ENCODE results near the gene SMYD1.

The SMYD1 gene

DNA sequence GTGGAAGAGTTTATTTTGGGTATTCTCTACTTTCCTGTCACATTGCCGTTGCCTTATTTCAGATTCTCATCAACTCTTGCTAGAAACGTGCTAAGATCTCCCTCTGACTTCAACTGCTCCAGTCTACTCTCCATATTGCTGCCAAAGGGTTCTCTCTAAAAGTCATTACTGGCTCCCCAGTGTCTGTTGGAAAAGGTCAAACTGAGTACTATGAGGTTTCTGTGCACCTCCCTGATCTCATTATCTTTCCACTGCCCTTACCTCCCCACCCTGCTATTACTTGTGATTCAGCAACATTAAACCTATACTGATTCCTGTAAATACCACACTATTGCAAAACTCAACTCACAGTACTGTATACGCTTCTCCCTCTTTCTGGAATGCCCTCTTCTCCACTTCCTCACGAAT, 10.2 kb upstream of the SMYD1 start:
- no peak for DNase-seq (ENCODE audit: low spot score)

DNA sequence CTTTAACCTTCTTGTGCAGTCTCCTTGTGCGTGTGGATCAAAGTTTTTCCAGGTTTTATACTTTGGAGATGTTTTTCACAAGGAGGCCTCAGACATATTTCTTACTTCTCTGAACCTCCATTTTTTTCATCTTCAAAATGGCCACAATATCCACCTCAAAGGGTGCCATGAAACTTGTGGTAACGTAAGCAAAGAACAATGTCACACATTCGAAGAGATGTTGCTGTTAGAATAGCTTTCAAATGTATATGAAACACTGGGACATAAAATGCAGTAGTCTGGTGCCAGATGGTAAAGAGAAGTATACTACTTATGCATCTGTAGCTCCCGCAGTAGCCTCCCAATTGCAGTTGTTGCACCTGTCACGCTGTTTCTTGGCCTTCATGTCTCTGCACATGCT, 9.4 kb upstream of the SMYD1 start:
- DNase-seq (ENCODE audit: low spot score), result no peak

- DNase-seq (ENCODE audit: low spot score), result peak; percentile 60
These were observed 7.4 kb upstream of the SMYD1 start for GRCh38 chr2:88059979-88060906.

DNA sequence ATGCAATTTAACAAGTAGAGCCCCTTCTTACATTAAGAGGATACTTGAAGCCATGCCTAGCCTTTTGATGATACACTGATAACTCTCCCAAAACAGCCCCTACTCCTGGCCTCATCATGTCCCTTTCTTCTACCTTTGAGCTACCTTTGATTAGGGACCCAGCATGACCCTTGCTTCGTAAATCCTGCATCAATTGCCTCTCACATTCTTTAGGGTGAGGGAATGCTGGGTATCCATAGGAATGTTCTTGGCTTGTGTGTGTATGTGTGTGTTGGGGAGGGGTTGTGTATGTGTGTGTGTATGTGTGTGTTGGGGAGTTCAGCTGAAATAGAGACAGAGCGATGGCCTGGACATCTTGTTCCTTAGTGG, 6.7 kb upstream of the SMYD1 start:
- DNase-seq (ENCODE audit: low spot score), result no peak

GRCh38 chr2:88061295-88061694, 6.3 kb upstream of the SMYD1 start:
- DNase-seq (ENCODE audit: low spot score), result no peak

DNA sequence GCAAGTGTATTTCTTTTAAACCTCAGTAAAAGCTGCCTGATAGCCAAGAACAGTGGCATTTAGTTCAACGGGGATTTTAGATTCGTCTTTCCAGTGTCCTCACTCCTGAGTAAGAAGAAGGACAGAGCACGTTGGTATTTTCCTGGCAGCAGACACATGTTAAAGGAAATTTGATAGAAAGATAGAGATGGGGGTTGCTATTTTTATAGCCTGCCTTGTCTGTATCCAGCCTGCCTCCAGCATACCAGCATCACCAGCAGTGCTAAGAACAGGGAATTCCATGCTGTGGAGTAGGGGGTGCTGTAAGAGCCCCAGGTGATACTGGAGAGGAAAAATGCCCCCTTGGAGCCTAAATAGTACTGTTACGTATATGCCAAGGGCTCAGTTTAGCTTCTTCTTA, 1.1 kb upstream of the SMYD1 start:
- no peak for DNase-seq (ENCODE audit: low spot score)

- no peak for DNase-seq (ENCODE audit: low spot score)
These were observed 436 bp upstream of the SMYD1 start for GRCh38 chr2:88067189-88067588.

DNA sequence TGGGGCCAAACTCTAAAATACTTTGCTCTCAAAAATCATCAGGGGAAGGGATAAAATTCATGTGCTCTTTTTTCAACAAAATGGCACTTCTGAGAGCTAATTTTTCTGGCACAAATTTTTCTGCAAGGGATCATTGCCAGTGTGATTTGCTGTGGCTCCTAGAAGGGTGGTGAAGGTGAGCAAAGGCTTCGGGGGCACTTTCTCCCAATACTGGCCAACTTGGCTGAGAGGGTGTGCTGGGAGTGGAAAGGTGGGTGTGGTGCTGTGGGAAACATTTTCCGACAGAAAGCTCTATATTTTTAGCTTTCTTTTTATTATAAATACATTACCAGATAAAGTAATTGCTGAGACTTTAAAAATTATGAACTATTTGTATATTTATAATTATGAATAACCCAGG, 419 bp downstream of the SMYD1 start:
- DNase-seq (ENCODE audit: low spot score), result no peak

DNA sequence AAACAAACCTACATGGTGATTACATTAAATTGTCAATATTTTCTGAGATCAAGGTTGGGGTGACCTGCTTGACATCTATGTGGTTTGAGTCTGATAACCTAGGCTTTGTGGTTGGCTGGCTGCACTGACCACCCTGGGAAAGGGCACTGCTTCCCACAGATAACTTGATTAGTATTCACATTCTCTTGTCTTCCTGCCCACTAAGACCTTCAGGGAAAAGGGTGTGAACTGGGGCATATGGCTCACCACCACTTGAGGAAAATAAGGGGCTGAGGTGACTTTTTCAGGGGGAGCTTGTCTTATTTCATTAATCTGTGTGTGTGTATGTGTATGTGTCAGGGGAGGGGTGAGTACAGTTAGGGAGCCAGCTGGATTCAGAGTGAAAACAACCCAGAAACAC, 1.5 kb downstream of the SMYD1 start:
- DNase-seq (ENCODE audit: low spot score), result no peak

DNA sequence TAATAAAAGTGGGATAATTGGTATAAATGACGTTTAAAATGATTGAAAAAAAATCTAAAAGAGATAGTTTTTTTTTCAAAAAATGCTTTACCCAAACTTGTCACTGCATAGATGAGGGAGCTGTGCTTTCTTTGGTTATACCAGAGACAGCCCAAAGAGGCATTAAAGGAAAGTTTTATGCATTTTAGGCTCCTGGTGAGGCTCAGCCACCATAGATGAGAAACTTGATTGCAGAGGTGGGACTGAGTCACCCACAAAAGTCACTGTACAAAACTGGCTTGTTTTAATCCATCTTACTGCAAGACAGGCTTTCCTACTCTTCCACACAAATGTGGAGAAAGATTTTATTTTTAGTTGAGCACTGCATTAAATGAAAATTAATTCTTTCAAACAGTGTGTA, 2.4 kb downstream of the SMYD1 start:
- DNase-seq (ENCODE audit: low spot score), result no peak

GRCh38 chr2:88071365-88071764, 3.7 kb downstream of the SMYD1 start:
- DNase-seq (ENCODE audit: low spot score), result no peak

GRCh38 chr2:88074150-88074549, 6.5 kb downstream of the SMYD1 start:
- no peak for DNase-seq (ENCODE audit: low spot score)

DNA sequence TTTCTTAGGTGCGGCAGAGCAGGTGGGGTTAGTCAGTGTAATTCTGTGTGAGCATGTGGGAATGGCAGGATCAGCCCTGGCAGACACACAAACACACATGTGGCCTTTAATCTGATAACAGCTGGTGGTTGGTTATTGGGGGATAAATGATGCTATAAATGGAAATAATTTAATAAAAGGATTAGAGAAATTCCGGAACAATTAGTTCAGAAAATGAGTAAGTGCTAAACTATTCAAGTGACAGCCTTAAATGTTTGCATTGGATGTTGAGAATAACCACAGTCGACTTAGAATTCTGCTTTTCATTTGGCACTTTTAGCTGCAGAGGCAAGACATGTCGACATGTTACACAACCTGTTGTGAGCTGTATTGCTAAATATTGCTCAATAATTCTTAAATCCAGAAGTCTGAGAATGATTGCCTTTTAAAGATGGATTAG, 7.2 kb downstream of the SMYD1 start:
- DNase-seq (ENCODE audit: low spot score), result no peak

DNA sequence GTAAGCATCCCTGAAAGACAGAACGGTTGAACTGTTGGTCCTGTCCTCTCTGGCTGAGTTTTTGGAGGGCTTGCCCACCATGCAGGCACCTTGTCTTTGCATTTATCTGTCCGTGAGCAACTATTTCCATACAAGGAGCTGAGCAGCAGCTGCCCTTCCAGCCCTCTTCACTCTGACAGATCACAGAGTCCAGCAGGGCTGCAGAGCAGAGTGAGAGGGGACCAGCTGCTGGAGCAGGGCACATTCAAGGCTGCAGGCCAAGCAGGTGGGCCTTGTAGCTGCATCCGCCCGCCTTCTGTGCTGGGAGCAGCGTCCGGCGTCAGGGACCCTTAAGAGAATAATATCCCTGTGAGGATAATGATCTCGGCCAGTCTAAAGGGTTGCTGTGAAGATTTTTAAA, 9.5 kb downstream of the SMYD1 start:
- DNase-seq (ENCODE audit: low spot score), result no peak

DNA sequence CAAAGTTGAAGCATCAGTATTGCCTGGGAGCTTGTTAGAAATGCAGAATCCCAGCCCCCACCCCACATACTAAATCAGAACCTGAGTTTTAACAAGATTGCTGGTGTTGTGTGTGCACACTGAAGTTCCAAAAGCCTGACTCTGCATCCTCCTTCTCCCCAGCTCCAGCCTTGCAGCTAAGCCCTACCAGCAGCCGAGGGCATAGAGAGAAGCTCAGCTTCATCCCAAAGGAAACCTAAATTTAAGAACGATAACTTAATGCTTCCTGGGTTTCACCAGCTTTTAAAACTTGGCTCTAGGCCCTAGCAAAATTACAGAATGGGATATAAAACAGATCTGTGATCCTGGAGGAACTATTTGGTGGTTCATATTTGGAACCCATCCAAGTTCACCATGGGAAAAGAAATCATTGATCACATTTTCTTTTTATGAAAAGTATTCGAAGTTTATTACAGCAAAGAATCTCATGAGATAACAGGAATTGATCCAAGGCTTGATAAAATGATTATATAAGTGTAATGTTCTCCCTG, 11.1 kb downstream of the SMYD1 start:
- DNase-seq (ENCODE audit: low spot score), result no peak

GRCh38 chr2:88080545-88080944, 12.9 kb downstream of the SMYD1 start:
- DNase-seq (ENCODE audit: low spot score), result no peak

DNA sequence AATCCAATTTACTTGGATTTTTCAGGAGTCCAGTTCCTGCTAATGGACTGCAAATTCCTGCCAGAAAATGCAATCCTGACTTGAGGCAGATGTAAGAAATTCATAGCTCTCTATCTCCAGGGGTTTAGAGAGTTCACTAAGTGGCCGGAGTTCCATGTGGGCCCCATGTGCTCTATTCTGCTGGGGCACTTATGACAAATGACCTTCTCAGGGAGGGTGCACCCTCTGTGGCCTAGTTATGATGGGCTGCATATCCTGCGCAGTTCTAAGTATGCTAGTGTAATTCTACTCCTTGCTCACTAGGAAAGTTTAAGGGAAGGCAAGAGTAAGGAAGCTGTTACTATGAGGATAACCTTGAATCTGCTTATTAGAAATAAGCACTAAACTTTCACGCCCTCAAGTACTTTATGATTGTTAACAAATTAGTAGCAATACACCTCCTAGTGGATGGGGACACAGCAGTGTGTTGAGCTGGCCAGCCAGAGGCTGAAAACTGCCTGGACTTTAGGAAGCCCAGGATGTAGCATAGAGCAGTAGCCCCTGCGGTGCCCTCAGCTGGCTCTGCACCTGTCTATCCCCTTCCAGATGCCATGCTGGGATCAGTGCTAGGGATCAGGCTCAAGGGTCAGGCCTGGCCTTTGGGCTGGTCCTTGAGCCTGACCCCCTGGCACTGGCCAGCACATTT, 14.4 kb downstream of the SMYD1 start:
- no peak for DNase-seq (ENCODE audit: low spot score)

DNA sequence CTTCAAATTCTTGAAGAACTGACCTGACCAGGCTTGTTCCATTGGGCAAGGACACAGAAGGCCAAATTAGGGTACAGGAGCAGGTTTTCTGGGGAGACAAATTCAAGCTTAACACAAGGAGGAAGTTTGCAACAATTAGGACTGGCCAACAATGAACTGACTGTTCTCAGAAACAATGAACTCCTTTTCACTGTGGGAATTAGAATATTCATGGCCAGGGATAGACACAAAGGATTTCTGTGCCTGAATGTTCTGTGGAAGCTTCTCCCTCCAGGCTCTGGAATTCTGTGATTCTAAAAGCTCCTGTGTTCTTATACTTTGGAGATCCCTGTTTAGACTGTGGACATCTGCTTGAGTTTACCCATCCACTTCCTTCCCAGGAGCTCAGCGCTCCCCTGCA, 15.2 kb downstream of the SMYD1 start:
- DNase-seq (ENCODE audit: low spot score), result no peak

GRCh38 chr2:88085099-88085498, 17.5 kb downstream of the SMYD1 start:
- no peak for DNase-seq (ENCODE audit: low spot score)

- no peak for DNase-seq (ENCODE audit: low spot score)
These were observed 18.0 kb downstream of the SMYD1 start for GRCh38 chr2:88085602-88086001.

GRCh38 chr2:88086401-88086800, 18.8 kb downstream of the SMYD1 start:
- no peak for DNase-seq (ENCODE audit: low spot score)

GRCh38 chr2:88087073-88087472, 19.4 kb downstream of the SMYD1 start:
- no peak for DNase-seq (ENCODE audit: low spot score)

- no peak for DNase-seq (ENCODE audit: low spot score)
These were observed 20.1 kb downstream of the SMYD1 start for GRCh38 chr2:88087763-88088162.
